GM18873 (cell line): ENCODE measurements around the gene UGT2B17.
"Not testable (repeated sequence)": the region's sequence is repeated elsewhere in the genome, so short reads cannot be mapped to it uniquely, and the experiment has no call there.

ENCODE experiments used
- ATAC-seq: cut with Tn5 transposase; IDR thresholded peaks from one replicate; pipeline ENCODE4 v1.9.1; 2021; ENCODE audit warnings: mild to moderate bottlenecking, moderate library complexity, moderate number of reproducible peaks; ENCODE audit not compliant: unreplicated experiment, low FRiP score

UGT2B17 gene

DNA sequence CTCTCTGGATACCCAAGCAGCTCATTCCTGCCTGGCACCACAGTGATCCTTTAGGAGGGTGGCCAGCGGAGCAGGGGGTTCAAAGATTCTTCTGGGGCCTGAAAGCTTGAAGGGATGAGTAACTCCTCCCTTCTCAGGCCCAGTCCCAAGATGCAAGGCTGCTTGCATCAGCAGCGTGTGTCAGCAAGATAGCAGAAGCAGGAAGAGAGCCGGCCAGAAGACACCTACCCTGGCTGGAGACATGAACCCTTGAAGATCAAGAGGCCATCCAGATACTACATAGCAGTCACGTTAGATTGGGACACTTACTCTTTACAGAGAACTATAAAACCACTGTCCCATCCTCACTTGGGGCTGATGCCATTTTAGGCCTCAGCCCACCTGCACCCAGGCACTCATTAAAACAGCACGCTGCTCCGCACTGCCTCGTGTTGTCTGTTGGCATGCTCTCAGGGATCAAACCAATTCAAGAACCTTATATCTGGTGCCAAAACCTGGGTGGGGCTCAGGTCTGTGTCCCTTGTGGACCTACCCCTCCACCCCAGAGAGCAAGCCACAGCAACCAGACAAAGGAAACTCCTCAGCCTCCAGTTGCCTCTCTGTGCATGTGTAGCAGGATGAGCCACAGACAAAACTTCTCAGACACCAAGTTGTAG lies 6.5 kb downstream of the UGT2B17 start:
- peak; percentile 48 for ATAC-seq

GRCh38 chr4:68569036-68569435 lies 7.1 kb downstream of the UGT2B17 start:
- ATAC-seq, result not testable (repeated sequence)

DNA sequence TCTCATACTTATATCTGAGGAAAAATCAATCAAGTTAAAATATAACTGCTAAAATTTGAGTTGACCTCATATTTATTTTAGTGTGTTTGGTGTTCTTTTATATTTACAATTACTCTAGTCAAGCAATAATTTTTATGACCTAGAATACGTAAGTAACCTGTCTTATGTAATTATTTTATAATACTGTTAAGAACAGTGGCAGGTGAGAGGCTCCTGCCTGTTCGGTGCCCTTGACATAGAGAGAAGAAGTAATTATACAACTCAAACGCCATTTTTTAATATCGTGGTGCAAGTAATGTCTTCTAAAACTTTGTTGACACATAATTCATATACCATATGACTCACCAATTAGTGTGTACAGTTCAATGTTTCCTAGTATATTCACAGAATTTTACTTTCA lies 7.6 kb downstream of the UGT2B17 start:
- not testable (repeated sequence) for ATAC-seq

DNA sequence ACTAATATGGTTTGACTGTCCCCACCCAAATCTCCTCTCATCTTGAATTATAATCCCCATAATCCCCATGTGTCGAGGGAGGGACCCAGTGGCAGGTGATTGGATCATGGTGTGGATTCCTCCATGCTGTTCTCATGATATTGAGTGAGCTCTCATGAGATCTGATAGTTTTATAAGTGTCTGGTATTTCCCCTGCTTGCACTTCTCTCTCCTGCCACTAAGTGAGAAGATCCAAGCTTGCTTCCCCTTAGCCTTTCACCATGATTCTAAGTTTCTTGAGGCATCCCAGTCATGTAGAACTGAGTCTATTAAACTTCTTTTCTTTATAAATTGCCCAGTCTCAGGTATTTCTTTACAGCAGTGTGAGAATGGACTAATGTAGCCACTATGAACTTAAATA lies 9.8 kb downstream of the UGT2B17 start:
- ATAC-seq, result not testable (repeated sequence)

- not testable (repeated sequence) for ATAC-seq
These were observed 11.0 kb downstream of the UGT2B17 start for GRCh38 chr4:68565082-68565481.

GRCh38 chr4:68560364-68561070 lies 15.6 kb downstream of the UGT2B17 start:
- not testable (repeated sequence) for ATAC-seq

GRCh38 chr4:68553830-68554229 lies 22.3 kb downstream of the UGT2B17 start:
- ATAC-seq, result not testable (repeated sequence)

DNA sequence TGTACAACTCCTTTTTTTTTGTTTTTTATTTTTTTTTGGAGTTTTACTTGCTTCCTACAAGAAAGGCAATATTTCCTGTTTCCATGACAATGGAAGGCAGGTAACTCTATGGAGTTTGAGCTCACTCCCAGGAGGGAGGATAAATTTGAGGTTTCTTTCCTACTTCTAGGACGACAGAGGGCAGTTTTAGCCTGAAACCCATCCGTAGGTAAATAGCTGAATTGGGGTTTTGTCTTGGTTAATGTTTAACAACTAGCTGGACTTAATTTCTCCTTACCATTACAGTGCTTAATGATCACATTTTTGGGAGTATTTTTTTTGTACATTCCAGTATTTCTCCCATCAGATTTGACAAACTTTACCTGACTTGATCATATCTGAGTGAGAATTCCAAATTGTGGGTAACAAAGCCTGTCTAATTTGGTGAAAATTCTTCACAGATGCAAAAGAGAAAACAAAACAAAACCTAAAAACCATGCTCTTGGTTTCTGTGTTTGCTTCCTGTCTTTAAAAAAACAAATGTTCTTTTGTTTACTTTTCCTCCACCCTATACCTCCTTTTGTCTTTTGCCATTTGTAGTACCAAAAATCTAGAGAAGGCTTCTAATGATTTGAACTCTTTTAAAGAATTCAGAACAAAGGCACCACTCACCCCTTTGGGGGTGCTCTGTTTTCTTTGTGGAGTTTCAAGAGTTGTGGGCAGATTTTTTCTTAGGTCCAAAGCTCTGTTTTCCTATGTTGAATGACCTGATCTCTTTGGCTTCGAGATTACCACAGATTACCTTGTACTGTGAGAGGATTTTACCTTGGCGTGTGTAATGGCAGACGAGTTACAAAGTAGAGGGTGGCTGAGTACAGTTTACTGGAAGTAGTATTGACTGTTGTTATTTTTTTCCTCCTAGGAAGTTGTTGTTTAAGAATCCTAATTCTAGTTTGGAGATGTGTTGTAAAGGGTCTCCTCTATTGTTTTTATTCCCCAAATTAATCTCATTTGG lies 23.0 kb downstream of the UGT2B17 start:
- peak; percentile 65 for ATAC-seq

DNA sequence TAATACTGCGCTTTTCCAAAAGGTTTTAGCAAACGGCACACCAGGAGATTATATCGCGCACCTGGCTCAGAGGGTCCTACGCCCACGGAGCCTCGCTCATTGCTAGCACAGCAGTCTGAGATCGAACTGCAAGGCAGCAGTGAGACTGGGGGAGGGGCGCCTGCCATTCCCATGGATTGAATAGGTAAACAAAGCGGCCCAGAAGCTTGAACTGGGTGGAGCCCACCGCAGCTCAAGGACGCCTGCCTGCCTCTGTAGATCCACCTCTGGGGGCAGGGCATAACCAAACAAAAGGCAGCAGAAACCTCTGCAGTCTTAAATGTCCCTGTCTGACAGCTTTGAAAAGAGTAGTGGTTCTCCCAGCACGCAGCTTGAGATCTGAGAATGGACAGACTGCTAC lies 33.4 kb downstream of the UGT2B17 start:
- not testable (repeated sequence) for ATAC-seq

DNA sequence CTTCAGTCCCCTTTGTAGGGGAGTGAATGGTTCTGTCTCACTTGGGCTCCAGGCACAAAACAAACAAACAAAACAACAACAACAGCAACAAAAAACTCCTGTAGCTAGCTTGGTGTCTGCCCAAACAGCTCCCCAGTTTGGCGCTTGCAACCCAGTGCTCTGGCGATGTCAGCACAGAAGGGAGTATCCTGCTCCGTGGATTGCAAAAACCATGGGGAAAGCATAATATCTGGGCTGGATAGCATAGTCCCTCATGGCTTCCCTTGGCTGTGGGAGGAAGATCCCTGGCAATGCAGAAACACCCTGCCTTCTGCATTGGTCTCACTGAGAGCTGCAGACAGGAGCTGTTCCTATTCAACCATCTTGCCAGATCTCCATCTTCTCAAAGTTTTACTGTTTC lies 39.7 kb downstream of the UGT2B17 start:
- ATAC-seq, result no peak

DNA sequence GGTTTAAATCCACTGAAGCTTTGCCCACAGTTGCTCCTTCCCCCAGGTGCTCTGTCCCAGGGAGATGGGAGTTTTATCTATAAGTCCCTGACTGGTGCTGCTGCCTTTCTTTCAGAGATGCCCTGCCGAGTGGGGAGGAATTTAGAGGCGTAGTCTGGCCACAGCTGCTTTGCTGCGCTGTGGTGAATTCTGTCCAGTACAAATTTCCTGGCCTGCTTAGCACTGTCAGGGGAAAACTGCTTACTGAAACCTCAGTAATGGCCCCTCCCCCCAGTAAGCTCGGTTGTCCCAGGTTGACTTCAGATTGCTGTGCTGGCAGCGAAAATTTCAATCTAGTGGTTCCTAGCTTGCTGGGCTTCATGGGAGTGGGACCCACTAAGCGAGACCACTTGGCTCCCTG lies 40.1 kb downstream of the UGT2B17 start:
- no peak for ATAC-seq

- not testable (repeated sequence) for ATAC-seq
These were observed 53.9 kb downstream of the UGT2B17 start for GRCh38 chr4:68522232-68522631.

DNA sequence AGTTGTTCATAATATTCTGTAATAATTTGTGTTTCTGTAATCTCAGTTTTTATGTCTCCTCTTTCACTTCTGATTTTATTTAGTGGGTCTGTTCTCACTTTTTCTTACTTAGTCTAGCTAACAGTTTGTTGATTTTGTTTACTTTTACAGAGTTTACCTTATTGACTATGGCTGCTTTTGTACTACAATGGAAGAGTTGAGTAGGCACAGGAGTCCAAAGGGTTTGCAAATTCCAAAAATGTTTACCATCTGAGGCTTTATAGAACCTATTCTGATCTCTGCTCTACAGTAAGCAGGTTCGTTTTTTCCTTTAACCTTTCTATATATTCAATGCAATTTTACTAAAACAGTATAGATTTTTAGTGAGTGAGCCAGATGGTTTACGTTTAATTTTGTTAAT lies 55.1 kb downstream of the UGT2B17 start:
- ATAC-seq, result no peak

DNA sequence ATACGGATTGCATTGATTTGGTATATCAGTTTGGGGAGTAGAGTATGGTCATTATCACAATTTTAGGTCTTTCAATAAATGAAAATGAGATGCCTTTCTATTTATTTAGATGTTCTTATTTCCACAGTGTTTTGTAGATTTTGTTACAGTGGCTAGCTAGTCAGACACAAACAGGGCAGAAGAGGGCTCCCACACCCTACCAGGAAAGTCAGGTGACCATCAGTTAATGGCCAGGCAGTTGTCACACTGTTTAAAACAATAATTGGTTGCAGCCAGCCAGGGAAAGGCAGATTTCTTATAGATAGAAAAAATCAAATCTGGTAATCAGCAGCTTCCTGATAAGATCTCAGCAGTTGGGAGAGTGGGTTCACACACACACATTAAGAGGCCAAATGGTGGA lies 57.2 kb downstream of the UGT2B17 start:
- ATAC-seq, result no peak

GRCh38 chr4:68505452-68505851 lies 70.7 kb downstream of the UGT2B17 start:
- ATAC-seq, result not testable (repeated sequence)

GRCh38 chr4:68504836-68505235 lies 71.3 kb downstream of the UGT2B17 start:
- not testable (repeated sequence) for ATAC-seq

GRCh38 chr4:68503462-68503861 lies 72.7 kb downstream of the UGT2B17 start:
- not testable (repeated sequence) for ATAC-seq

DNA sequence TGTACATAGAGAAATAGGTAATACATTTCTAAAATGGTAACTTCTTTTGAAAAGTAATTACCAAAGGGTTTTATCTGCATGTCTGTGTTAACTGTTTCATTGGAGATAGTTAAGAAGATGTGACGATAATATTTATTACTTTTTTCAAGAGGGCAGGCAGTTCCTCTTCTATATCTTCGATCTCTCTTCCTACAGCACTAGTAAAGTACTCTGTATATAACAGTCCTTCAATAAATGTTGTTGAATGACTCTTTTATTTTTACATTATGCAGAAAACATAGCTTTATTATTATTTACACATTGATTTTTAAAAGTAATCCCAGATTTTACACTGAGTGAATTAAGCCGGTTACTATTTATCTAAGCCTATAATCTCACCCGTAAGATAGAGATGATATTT lies 77.1 kb downstream of the UGT2B17 start:
- ATAC-seq, result no peak

DNA sequence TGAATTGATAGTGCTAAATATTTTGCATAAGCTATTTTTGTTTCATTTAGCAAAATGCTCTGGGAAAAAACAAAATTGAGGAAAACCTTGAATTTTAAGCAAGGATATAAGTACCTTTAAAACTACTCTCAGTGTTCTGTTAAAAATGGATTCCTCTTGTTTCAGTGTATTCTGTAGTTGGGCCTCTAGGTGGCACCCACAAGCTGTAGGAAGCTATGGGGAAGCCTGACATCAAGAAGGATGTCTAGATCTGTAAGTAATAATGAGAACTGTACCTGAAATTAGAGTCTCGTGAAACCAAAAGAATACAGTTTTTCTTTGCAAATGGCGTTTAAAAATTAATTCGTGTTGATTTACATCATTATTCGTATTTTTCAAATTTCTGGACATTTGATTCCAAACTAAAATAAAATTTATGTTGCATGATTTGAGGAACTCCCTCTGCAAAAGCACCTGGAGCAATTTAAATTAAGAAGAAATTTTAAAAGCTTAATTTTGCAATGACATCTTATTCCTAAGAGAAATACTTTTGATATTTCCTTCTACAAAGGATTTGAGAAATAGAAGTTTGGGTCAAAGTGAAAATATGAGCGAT lies 77.6 kb downstream of the UGT2B17 start:
- peak; percentile 86 for ATAC-seq

- no peak for ATAC-seq
These were observed 81.4 kb downstream of the UGT2B17 start for GRCh38 chr4:68494688-68495087.
